Measurements from ENCODE around the gene SCRN1.

GRCh38 chr7:30010021-30010420 lies 20.4 kb upstream of the SCRN1 start:
- no peak for TF ChIP-seq CTCF (conservative IDR thresholded peaks at IDR 0.05 in 1 of 2, IDR thresholded peaks at IDR 0.05 in 1 of 2; ENCODE audit: low read depth in 1 of 2, low read length in 2 of 2)
- TF ChIP-seq EZH2 (IDR thresholded peaks at IDR 0.05; ENCODE audit: low read length, missing control alignments), result no peak

Data from fibroblast of lung (primary cell).